ENCODE data around the gene PRKCA. TPM values are rescaled to one million over a fixed set of nuclear protein-coding genes. Genes with fewer than 3 reads are reported as not detected.

PRKCA gene
- total RNA-seq, 1 donor from 2014 or later, result 80.1 TPM

- H3K27ac Mint-ChIP-seq (ENCODE audit: unreplicated experiment), result no peak overlapping the region
- H3K36me3 Mint-ChIP-seq (ENCODE audit: unreplicated experiment), result peaks cover 18% of the 10 kb centered on the region
- peaks cover 11% of the 10 kb centered on the region for H3K4me1 Mint-ChIP-seq (ENCODE audit: unreplicated experiment)
- no peaks in the 10 kb centered on the region for H3K9me3 Mint-ChIP-seq (ENCODE audit: unreplicated experiment)
- H3K27me3 Mint-ChIP-seq (ENCODE audit: unreplicated experiment), result no peaks in the 10 kb centered on the region
- H3K4me3 Mint-ChIP-seq (ENCODE audit: unreplicated experiment), result no peak overlapping the region
- no peak for DNase-seq (ENCODE audit: extremely low spot score, unreplicated experiment)
- TF ChIP-seq CTCF (IDR thresholded peaks at IDR 0.05), result no peak
Observed at GRCh38 chr17:66779237-66779606, 476.8 kb downstream of the PRKCA start.

- Mint-ChIP-seq H3K4me3 (ENCODE audit: unreplicated experiment) (no peak overlapping the region), H3K36me3 (ENCODE audit: unreplicated experiment) (peaks cover 15% of the 10 kb centered on the region), H3K27me3 (ENCODE audit: unreplicated experiment) (no peaks in the 10 kb centered on the region), H3K4me1 (ENCODE audit: unreplicated experiment) (peaks cover 9% of the 10 kb centered on the region), H3K9me3 (ENCODE audit: unreplicated experiment) (no peaks in the 10 kb centered on the region), H3K27ac (ENCODE audit: unreplicated experiment) (no peak overlapping the region)
- no peak for TF ChIP-seq CTCF (IDR thresholded peaks at IDR 0.05)
- DNase-seq (ENCODE audit: extremely low spot score, unreplicated experiment), result no peak
Observed at GRCh38 chr17:66781135-66781534, 478.7 kb downstream of the PRKCA start.

- Mint-ChIP-seq H3K9me3 (ENCODE audit: unreplicated experiment) (no peaks in the 10 kb centered on the region), H3K27me3 (ENCODE audit: unreplicated experiment) (no peaks in the 10 kb centered on the region), H3K36me3 (ENCODE audit: unreplicated experiment) (peaks cover 27% of the 10 kb centered on the region), H3K4me3 (ENCODE audit: unreplicated experiment) (no peak overlapping the region), H3K27ac (ENCODE audit: unreplicated experiment) (no peak overlapping the region), H3K4me1 (ENCODE audit: unreplicated experiment) (peaks cover 4% of the 10 kb centered on the region)
- no peak for TF ChIP-seq CTCF (IDR thresholded peaks at IDR 0.05)
- no peak for DNase-seq (ENCODE audit: extremely low spot score, unreplicated experiment)
Observed at GRCh38 chr17:66782851-66783250, 480.4 kb downstream of the PRKCA start.

GRCh38 chr17:66783656-66784381, 481.4 kb downstream of the PRKCA start:
- H3K36me3 Mint-ChIP-seq (ENCODE audit: unreplicated experiment), result peaks cover 33% of the 10 kb centered on the region
- TF ChIP-seq CTCF (IDR thresholded peaks at IDR 0.05), result no peak
- peaks cover 2% of the 10 kb centered on the region for H3K4me1 Mint-ChIP-seq (ENCODE audit: unreplicated experiment)
- H3K4me3 Mint-ChIP-seq (ENCODE audit: unreplicated experiment), result no peak overlapping the region
- H3K9me3 Mint-ChIP-seq (ENCODE audit: unreplicated experiment), result no peaks in the 10 kb centered on the region
- H3K27ac Mint-ChIP-seq (ENCODE audit: unreplicated experiment), result no peak overlapping the region
- no peak for DNase-seq (ENCODE audit: extremely low spot score, unreplicated experiment)
- no peaks in the 10 kb centered on the region for H3K27me3 Mint-ChIP-seq (ENCODE audit: unreplicated experiment)

GRCh38 chr17:66784621-66785364, 482.4 kb downstream of the PRKCA start:
- no peak overlapping the region for H3K4me3 Mint-ChIP-seq (ENCODE audit: unreplicated experiment)
- DNase-seq (ENCODE audit: extremely low spot score, unreplicated experiment), result no peak
- peaks cover 33% of the 10 kb centered on the region for H3K36me3 Mint-ChIP-seq (ENCODE audit: unreplicated experiment)
- H3K4me1 Mint-ChIP-seq (ENCODE audit: unreplicated experiment), result peaks cover 2% of the 10 kb centered on the region
- no peaks in the 10 kb centered on the region for H3K27me3 Mint-ChIP-seq (ENCODE audit: unreplicated experiment)
- no peak overlapping the region for H3K27ac Mint-ChIP-seq (ENCODE audit: unreplicated experiment)
- no peak for TF ChIP-seq CTCF (IDR thresholded peaks at IDR 0.05)
- no peaks in the 10 kb centered on the region for H3K9me3 Mint-ChIP-seq (ENCODE audit: unreplicated experiment)

Measured in osteocyte (in vitro differentiated cells).